Measurements from ENCODE around the gene AGBL5. TPM values are rescaled to one million over a fixed set of nuclear protein-coding genes. Genes with fewer than 3 reads are reported as not detected.

The AGBL5 gene
- total and polyA plus RNA-seq, 2 of the 13 experiments (the other 11 are each of a cell fraction or from before 2014, with no cell fraction given): 55.9 to 73.3 TPM

GRCh38 chr2:27085673-27086089, 34.2 kb downstream of the AGBL5 start (continued):
- TF ChIP-seq ZBTB8A (CRISPR knock-in tag; IDR thresholded peaks at IDR 0.05; ENCODE audit: borderline replicate concordance, low read depth) (no peak), KMT2A (CRISPR knock-in tag; IDR thresholded peaks at IDR 0.05) (no peak), ZNF570 (CRISPR knock-in tag; IDR thresholded peaks at IDR 0.05; ENCODE audit: borderline replicate concordance) (no peak), SSRP1 (CRISPR knock-in tag; IDR thresholded peaks at IDR 0.05) (no peak), FOXM1 (CRISPR knock-in tag; IDR thresholded peaks at IDR 0.05) (no peak), GATAD1 (CRISPR knock-in tag; IDR thresholded peaks at IDR 0.05) (peak; percentile 67; the same call in 1 of the 2 replicates), ZNF672 (CRISPR knock-in tag; IDR thresholded peaks at IDR 0.05) (no peak), ZNF333 (CRISPR knock-in tag; IDR thresholded peaks at IDR 0.05; ENCODE audit: borderline replicate concordance) (no peak), MATR3 (CRISPR knock-in tag; IDR thresholded peaks at IDR 0.05) (no peak), CBX1 (IDR thresholded peaks at IDR 0.05; ENCODE audit: low read depth) (no peak), RBM22 (optimal IDR thresholded peaks at IDR 0.05; ENCODE audit: low read length) (no peak), ETV6 (CRISPR knock-in tag; conservative IDR thresholded peaks at IDR 0.05) (no peak), ZNF12 (CRISPR knock-in tag; IDR thresholded peaks at IDR 0.05) (no peak), HDAC6 (IDR thresholded peaks at IDR 0.05; ENCODE audit: low read depth, low read length) (no peak)
- TF ChIP-seq, protein P1, sequence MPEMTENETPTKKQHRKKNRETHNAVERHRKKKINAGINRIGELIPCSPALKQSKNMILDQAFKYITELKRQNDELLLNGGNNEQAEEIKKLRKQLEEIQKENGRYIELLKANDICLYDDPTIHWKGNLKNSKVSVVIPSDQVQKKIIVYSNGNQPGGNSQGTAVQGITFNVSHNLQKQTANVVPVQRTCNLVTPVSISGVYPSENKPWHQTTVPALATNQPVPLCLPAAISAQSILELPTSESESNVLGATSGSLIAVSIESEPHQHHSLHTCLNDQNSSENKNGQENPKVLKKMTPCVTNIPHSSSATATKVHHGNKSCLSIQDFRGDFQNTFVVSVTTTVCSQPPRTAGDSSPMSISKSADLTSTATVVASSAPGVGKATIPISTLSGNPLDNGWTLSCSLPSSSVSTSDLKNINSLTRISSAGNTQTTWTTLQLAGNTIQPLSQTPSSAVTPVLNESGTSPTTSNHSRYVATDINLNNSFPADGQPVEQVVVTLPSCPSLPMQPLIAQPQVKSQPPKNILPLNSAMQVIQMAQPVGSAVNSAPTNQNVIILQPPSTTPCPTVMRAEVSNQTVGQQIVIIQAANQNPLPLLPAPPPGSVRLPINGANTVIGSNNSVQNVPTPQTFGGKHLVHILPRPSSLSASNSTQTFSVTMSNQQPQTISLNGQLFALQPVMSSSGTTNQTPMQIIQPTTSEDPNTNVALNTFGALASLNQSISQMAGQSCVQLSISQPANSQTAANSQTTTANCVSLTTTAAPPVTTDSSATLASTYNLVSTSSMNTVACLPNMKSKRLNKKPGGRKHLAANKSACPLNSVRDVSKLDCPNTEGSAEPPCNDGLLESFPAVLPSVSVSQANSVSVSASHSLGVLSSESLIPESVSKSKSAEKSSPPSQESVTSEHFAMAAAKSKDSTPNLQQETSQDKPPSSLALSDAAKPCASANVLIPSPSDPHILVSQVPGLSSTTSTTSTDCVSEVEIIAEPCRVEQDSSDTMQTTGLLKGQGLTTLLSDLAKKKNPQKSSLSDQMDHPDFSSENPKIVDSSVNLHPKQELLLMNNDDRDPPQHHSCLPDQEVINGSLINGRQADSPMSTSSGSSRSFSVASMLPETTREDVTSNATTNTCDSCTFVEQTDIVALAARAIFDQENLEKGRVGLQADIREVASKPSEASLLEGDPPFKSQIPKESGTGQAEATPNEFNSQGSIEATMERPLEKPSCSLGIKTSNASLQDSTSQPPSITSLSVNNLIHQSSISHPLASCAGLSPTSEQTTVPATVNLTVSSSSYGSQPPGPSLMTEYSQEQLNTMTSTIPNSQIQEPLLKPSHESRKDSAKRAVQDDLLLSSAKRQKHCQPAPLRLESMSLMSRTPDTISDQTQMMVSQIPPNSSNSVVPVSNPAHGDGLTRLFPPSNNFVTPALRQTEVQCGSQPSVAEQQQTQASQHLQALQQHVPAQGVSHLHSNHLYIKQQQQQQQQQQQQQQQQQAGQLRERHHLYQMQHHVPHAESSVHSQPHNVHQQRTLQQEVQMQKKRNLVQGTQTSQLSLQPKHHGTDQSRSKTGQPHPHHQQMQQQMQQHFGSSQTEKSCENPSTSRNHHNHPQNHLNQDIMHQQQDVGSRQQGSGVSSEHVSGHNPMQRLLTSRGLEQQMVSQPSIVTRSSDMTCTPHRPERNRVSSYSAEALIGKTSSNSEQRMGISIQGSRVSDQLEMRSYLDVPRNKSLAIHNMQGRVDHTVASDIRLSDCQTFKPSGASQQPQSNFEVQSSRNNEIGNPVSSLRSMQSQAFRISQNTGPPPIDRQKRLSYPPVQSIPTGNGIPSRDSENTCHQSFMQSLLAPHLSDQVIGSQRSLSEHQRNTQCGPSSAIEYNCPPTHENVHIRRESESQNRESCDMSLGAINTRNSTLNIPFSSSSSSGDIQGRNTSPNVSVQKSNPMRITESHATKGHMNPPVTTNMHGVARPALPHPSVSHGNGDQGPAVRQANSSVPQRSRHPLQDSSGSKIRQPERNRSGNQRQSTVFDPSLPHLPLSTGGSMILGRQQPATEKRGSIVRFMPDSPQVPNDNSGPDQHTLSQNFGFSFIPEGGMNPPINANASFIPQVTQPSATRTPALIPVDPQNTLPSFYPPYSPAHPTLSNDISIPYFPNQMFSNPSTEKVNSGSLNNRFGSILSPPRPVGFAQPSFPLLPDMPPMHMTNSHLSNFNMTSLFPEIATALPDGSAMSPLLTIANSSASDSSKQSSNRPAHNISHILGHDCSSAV (CRISPR knock-in tag; IDR thresholded peaks at IDR 0.05; ENCODE audit: borderline replicate concordance): no peak

All from HepG2 (cell line).